Measurements from ENCODE around the gene KLF2.

The KLF2 gene

DNA sequence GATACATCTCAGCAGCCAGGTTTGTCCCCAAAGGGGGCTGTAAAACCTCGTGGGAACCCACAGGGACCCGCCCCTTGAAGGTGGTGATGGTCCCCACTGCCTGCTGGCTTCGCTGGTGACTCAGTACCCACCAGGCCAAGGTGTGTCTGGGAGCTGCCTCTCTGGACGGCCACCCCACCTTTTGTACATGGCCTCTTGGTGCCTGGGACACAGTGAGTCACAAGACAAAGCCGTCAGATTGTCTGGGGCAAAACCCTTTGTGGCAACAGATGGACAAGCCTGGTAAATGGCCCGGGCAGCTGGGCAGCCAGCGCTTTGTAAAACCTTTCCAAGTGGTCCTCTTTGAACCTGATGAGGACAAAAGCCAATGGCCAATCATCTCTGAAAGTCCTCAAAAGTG, 27.9 kb upstream of the KLF2 start:
- H3K79me2 ChIP-seq (ENCODE audit: insufficient read depth, low read length): no peaks in the 10 kb centered on the region
- no peak overlapping the region for H3K27ac ChIP-seq (ENCODE audit: low read depth, low read length, poor library complexity, severe bottlenecking)
- H3K4me2 ChIP-seq (ENCODE audit: low read length): no peak overlapping the region
- no peaks in the 10 kb centered on the region for H4K20me1 ChIP-seq (ENCODE audit: insufficient read depth, low read length)
- H3K9me3 ChIP-seq (ENCODE audit: low read length): no peaks in the 10 kb centered on the region
- H3K9ac ChIP-seq (ENCODE audit: low read length): no peak overlapping the region
- TF ChIP-seq, protein P1, sequence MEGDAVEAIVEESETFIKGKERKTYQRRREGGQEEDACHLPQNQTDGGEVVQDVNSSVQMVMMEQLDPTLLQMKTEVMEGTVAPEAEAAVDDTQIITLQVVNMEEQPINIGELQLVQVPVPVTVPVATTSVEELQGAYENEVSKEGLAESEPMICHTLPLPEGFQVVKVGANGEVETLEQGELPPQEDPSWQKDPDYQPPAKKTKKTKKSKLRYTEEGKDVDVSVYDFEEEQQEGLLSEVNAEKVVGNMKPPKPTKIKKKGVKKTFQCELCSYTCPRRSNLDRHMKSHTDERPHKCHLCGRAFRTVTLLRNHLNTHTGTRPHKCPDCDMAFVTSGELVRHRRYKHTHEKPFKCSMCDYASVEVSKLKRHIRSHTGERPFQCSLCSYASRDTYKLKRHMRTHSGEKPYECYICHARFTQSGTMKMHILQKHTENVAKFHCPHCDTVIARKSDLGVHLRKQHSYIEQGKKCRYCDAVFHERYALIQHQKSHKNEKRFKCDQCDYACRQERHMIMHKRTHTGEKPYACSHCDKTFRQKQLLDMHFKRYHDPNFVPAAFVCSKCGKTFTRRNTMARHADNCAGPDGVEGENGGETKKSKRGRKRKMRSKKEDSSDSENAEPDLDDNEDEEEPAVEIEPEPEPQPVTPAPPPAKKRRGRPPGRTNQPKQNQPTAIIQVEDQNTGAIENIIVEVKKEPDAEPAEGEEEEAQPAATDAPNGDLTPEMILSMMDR (IDR thresholded peaks at IDR 0.05; ENCODE audit: low read length): no peak
- TF ChIP-seq EZH2 (IDR thresholded peaks at IDR 0.05; ENCODE audit: borderline replicate concordance, low read length): no peak
- peaks cover 1% of the 10 kb centered on the region for H3K4me1 ChIP-seq (ENCODE audit: insufficient read depth, low read length, severe bottlenecking)
- no peak overlapping the region for H3K4me3 ChIP-seq (ENCODE audit: low read depth, low read length, poor library complexity, severe bottlenecking)
- H2AFZ ChIP-seq (ENCODE audit: low read length): no peak overlapping the region
- H3K9me2 ChIP-seq (ENCODE audit: low read depth, low read length): no peaks in the 10 kb centered on the region
- H3K36me3 ChIP-seq (ENCODE audit: insufficient read depth, low read length): no peaks in the 10 kb centered on the region
- H3K27me3 ChIP-seq (ENCODE audit: insufficient read depth, low read length): no peaks in the 10 kb centered on the region
- H3F3A ChIP-seq (ENCODE audit: insufficient read depth, low read length): no peaks in the 10 kb centered on the region

DNA sequence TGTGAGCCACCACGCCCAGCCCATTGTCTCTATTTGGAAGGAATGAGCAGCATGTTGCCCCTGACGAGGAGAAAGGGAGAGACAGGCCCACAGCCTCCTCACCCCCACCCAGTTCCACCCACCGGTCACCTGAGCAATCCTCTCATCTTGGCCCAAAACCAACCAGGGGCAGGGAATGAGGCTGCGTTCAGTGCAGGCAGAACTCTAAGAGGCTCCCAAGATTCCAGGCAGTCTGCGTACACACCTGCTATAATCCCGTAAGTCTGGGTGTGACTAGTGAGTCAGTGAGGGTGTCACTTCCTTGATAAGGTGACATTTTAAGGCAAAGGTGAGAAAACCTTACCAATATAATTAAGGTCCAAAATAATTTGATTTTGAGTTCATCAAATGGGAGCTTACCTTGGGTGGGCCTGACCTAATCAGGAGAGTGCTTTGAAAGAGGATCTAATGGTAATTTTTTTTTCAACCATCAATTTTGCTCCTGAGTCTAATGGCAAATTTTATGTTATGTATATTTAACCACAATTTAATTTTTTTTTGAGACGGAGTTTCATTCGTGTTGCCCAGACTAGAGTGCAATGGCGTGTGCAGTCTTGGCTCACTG, 26.9 kb upstream of the KLF2 start:
- Histone ChIP-seq H3K4me1 (ENCODE audit: insufficient read depth, low read length, severe bottlenecking) (peaks cover 10% of the 10 kb centered on the region), H3K4me3 (ENCODE audit: low read depth, low read length, poor library complexity, severe bottlenecking) (no peak overlapping the region), H3F3A (ENCODE audit: insufficient read depth, low read length) (no peaks in the 10 kb centered on the region), H3K4me2 (ENCODE audit: low read length) (no peak overlapping the region), H3K9ac (ENCODE audit: low read length) (no peak overlapping the region), H2AFZ (ENCODE audit: low read length) (no peak overlapping the region), H3K36me3 (ENCODE audit: insufficient read depth, low read length) (no peaks in the 10 kb centered on the region), H3K27me3 (ENCODE audit: insufficient read depth, low read length) (no peaks in the 10 kb centered on the region), H3K27ac (ENCODE audit: low read depth, low read length, poor library complexity, severe bottlenecking) (no peak overlapping the region), H3K9me3 (ENCODE audit: low read length) (no peaks in the 10 kb centered on the region), H4K20me1 (ENCODE audit: insufficient read depth, low read length) (no peaks in the 10 kb centered on the region), H3K9me2 (ENCODE audit: low read depth, low read length) (no peaks in the 10 kb centered on the region), H3K79me2 (ENCODE audit: insufficient read depth, low read length) (no peaks in the 10 kb centered on the region)
- TF ChIP-seq, protein P1 (IDR thresholded peaks at IDR 0.05; ENCODE audit: low read length): no peak
- TF ChIP-seq EZH2 (IDR thresholded peaks at IDR 0.05; ENCODE audit: borderline replicate concordance, low read length): no peak

DNA sequence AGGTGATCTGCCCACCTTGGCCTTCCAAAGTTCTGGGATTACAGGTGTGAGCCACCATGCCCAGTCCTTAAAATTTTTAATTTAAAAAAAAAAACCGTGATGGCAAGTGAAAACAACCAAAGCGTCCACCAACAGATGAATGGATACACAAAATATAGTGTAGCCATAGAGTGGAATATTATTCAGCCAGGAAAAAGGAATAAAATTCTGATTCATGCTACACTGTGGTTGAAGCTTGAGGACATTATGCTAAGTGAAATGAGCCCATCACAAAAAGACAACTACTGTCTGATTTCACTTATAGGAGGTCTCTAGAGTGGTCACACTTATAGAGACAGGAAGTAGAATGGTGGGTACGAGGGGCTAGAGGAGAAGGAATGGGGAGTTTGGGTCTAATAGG, 26.3 kb upstream of the KLF2 start:
- Histone ChIP-seq H3K36me3 (ENCODE audit: insufficient read depth, low read length) (no peaks in the 10 kb centered on the region), H3F3A (ENCODE audit: insufficient read depth, low read length) (no peaks in the 10 kb centered on the region), H3K27me3 (ENCODE audit: insufficient read depth, low read length) (no peaks in the 10 kb centered on the region)

More for the DNA sequence above, 26.3 kb upstream of the KLF2 start:
- H2AFZ ChIP-seq (ENCODE audit: low read length): no peak overlapping the region
- H3K9me2 ChIP-seq (ENCODE audit: low read depth, low read length): no peaks in the 10 kb centered on the region
- H3K27ac ChIP-seq (ENCODE audit: low read depth, low read length, poor library complexity, severe bottlenecking): no peak overlapping the region
- no peak overlapping the region for H3K4me3 ChIP-seq (ENCODE audit: low read depth, low read length, poor library complexity, severe bottlenecking)
- H4K20me1 ChIP-seq (ENCODE audit: insufficient read depth, low read length): no peaks in the 10 kb centered on the region
- no peak overlapping the region for H3K4me2 ChIP-seq (ENCODE audit: low read length)
- no peaks in the 10 kb centered on the region for H3K79me2 ChIP-seq (ENCODE audit: insufficient read depth, low read length)
- no peaks in the 10 kb centered on the region for H3K9me3 ChIP-seq (ENCODE audit: low read length)
- H3K4me1 ChIP-seq (ENCODE audit: insufficient read depth, low read length, severe bottlenecking): peaks cover 10% of the 10 kb centered on the region
- no peak overlapping the region for H3K9ac ChIP-seq (ENCODE audit: low read length)
- no peak for TF ChIP-seq EZH2 (IDR thresholded peaks at IDR 0.05; ENCODE audit: borderline replicate concordance, low read length)
- TF ChIP-seq, protein P1 (IDR thresholded peaks at IDR 0.05; ENCODE audit: low read length): no peak

Data from OCI-LY1 (cell line).